HepG2 (cell line): ENCODE measurements around the gene COL9A3. TPM values are rescaled to one million over a fixed set of nuclear protein-coding genes. Genes with fewer than 3 reads are reported as not detected.

ENCODE experiments used
- ATAC-seq: fragments of 200-7000 bp; cut with Tn5 transposase; 3 replicates; pipeline ENCODE4 v1.9.1; 2020; ENCODE audit warnings: mild to moderate bottlenecking, moderate library complexity
- BruUV-seq: library from RNA; stranded (reverse); fragments of 400-500 nt; replicated peaks from 2 replicates; lab custom pipeline; 2021; lab: Mats Ljungman, UMichigan
- CTCF ChIA-PET: fragments of 300-600 bp; formaldehyde crosslinking; extraction: SDS; loops from one replicate; lab custom pipeline; 2021; ENCODE audit warnings: low total read pairs, inconsistent platforms, low intra/inter-chr PET ratio; lab: Yijun Ruan, JAX
- POLR2A ChIA-PET: fragments of 350-600 bp; sonication (Branson Sonifier 250); formaldehyde crosslinking; loops from one replicate; lab custom pipeline; 2020; ENCODE audit warnings: antibody characterized with exemption, inconsistent platforms; lab: Yijun Ruan, JAX
- DNase-seq: peaks from one replicate; pipeline ENCODE4 v3.0.0-alpha.2; 2015; ENCODE audit warnings: low spot score
- FAIRE-seq: peaks from 3 replicates; lab custom pipeline; 2011; peaks lifted over from hg19 to GRCh38; lab: Jason Lieb, UNC
- H2AFZ ChIP-seq: one replicate; pipeline ENCODE4 v1.6.1; 2011; ENCODE audit warnings: low read length, inconsistent platforms
- H3K27ac ChIP-seq: fragments of 300-600 bp; 3 replicates; pipeline ENCODE4 v1.8.0; 2011; ENCODE audit warnings: mixed run types, mild to moderate bottlenecking, mixed read lengths, low read length, inconsistent platforms; ENCODE audit not compliant: insufficient read depth; ENCODE audit errors: extremely low read length
- H3K27me3 ChIP-seq, 2 experiments: fragments of 200-600 bp in 1 of 2; 2 replicates in 1 of 2; 3 replicates in 1 of 2; pipeline versions ENCODE4 v1.6.0 to v1.8.0; 2011; ENCODE audit warnings: low read length in 2 of 2, mild to moderate bottlenecking in 2 of 2, moderate library complexity in 2 of 2, inconsistent platforms in 1 of 2; ENCODE audit not compliant: insufficient read depth in 2 of 2, control insufficient read depth in 1 of 2
- H3K36me3 ChIP-seq, 2 experiments: fragments of 200-600 bp in 1 of 2; replicated peaks in 1 of 2; 2 replicates in 1 of 2; 3 replicates in 1 of 2; pipeline versions ENCODE4 v1.5.1 to v1.8.0; 2011; ENCODE audit warnings: low read length in 2 of 2, inconsistent platforms in 1 of 2; ENCODE audit not compliant: insufficient read depth in 2 of 2, control insufficient read depth in 1 of 2
- H3K4me1 ChIP-seq: 2 replicates; pipeline ENCODE4 v1.5.1; 2012; ENCODE audit warnings: low read length, inconsistent platforms; ENCODE audit not compliant: insufficient read depth
- H3K4me2 ChIP-seq: 2 replicates; pipeline ENCODE4 v1.6.0; 2011; ENCODE audit warnings: low read depth, low read length, inconsistent platforms
- H3K4me3 ChIP-seq, 3 experiments: fragments of 200-600 bp in 1 of 3; sonication (generic), shearing (Covaris generic) in 1 of 3; replicated peaks in 1 of 3; 2 replicates each; pipeline ENCODE4 v1.5.1; 2011 to 2016; ENCODE audit warnings: low read length in 3 of 3, inconsistent platforms in 2 of 3, low read depth in 2 of 3, mild to moderate bottlenecking in 2 of 3, control low read depth in 1 of 3, mixed read lengths in 1 of 3; ENCODE audit not compliant: insufficient read depth in 1 of 3
- H3K79me2 ChIP-seq: one replicate; pipeline ENCODE4 v1.6.1; 2011; ENCODE audit warnings: low read length, inconsistent platforms; ENCODE audit not compliant: insufficient read depth
- H3K9ac ChIP-seq: 2 replicates; pipeline ENCODE4 v1.6.0; 2011; ENCODE audit warnings: mild to moderate bottlenecking, low read depth, low read length, inconsistent platforms; ENCODE audit not compliant: insufficient read depth
- H3K9me3 ChIP-seq: 2 replicates; pipeline ENCODE4 v1.5.1; 2012; ENCODE audit warnings: mild to moderate bottlenecking, low read length
- H4K20me1 ChIP-seq: 2 replicates; pipeline ENCODE4 v1.6.0; 2011; ENCODE audit warnings: inconsistent platforms, mild to moderate bottlenecking, low read length, moderate library complexity; ENCODE audit not compliant: insufficient read depth
- PLSCR1 ChIP-seq: sonication (generic); formaldehyde crosslinking; IDR thresholded peaks from 2 replicates; pipeline ENCODE4 v1.5.0; 2020; ENCODE audit warnings: missing genetic modification reagents, mild to moderate bottlenecking, borderline replicate concordance
- RBFOX2 ChIP-seq: fragments of 200-400 bp; formaldehyde crosslinking; IDR thresholded peaks from 2 replicates; pipeline ENCODE4 v1.6.1; 2017; ENCODE audit warnings: low read depth, mild to moderate bottlenecking, low read length
- REL ChIP-seq: sonication (generic); formaldehyde crosslinking; conservative IDR thresholded peaks from 2 replicates; pipeline ENCODE4 v1.8.0; 2022; ENCODE audit warnings: mild to moderate bottlenecking, missing genetic modification reagents, moderate library complexity
- SRY ChIP-seq: sonication (generic); formaldehyde crosslinking; IDR thresholded peaks from 2 replicates; pipeline ENCODE4 v1.8.0; 2022; ENCODE audit warnings: mild to moderate bottlenecking, missing genetic modification reagents
- TEAD2 ChIP-seq: sonication (generic); formaldehyde crosslinking; IDR thresholded peaks from 2 replicates; pipeline ENCODE4 v1.9.0; 2021; ENCODE audit warnings: missing genetic modification reagents
- ZFX ChIP-seq: sonication (generic); formaldehyde crosslinking; IDR thresholded peaks from 2 replicates; pipeline ENCODE4 v1.4.0; 2020; ENCODE audit warnings: mild to moderate bottlenecking, low read depth, missing genetic modification reagents, moderate library complexity
- ZNF678 ChIP-seq: sonication (generic); formaldehyde crosslinking; IDR thresholded peaks from 2 replicates; pipeline ENCODE4 v1.4.0; 2020; ENCODE audit warnings: mild to moderate bottlenecking, missing genetic modification reagents
- ZNF83 ChIP-seq: sonication (generic); formaldehyde crosslinking; IDR thresholded peaks from 2 replicates; pipeline ENCODE4 v1.4.0; 2020; ENCODE audit warnings: missing genetic modification reagents, mild to moderate bottlenecking, borderline replicate concordance
- WGBS: methylation state at CpG from one replicate; pipeline ENCODE4 v1.1.6; 2017; ENCODE audit warnings: low lambda C conversion rate; 5-methylcytosine and 5-hydroxymethylcytosine counted together
- in situ Hi-C: cut with HindIII; loops from 2 replicates; pipeline ENCODE4 v1.10.0; 2017; ENCODE audit warnings: low pct_unique_long_range_greater_than_20kb; ENCODE audit not compliant: extremely low pct_ligation_motif_present
- intact Hi-C: fragments of 100-400 bp; cut with micrococcal nuclease; formaldehyde crosslinking; loops from one replicate; pipeline ENCODE4 v1.10.0; 2022; ENCODE audit not compliant: unreplicated experiment
- polyA plus RNA-seq, 8 experiments: library from polyadenylated mRNA; depleted of rRNA in 3 of 8; stranded (reverse) in 7 of 8; unstranded in 1 of 8; fragments of >200 nt; fragmentation: Illumina TruSeq in 4 of 8; extraction: Trizol in 4 of 8; gene quantifications; 2 replicates each; pipeline versions ENCODE4 v1.2.1 to v1.2.3, GENCODE V29; 2011 to 2016; ENCODE audit warnings: low read depth in 4 of 8, missing spikeins in 1 of 8, mixed read lengths in 1 of 8; ENCODE audit not compliant: insufficient read depth in 1 of 8
- total RNA-seq, 5 experiments: library from RNA; depleted of rRNA; stranded (reverse); fragments of >200 nt; fragmentation: Illumina TruSeq; extraction: Trizol; gene quantifications; 2 replicates each; pipeline ENCODE4 v1.2.3, GENCODE V29; 2016; ENCODE audit warnings: low read depth in 1 of 5
- TF ChIP-seq, protein P1 (sequence below): sonication (generic); formaldehyde crosslinking; IDR thresholded peaks from 2 replicates; pipeline ENCODE4 v1.8.1; 2023; ENCODE audit warnings: mild to moderate bottlenecking, moderate library complexity, missing genetic modification reagents
- TF ChIP-seq, protein P2 (sequence below): sonication (generic); formaldehyde crosslinking; IDR thresholded peaks from 2 replicates; pipeline ENCODE4 v1.4.0; 2020; ENCODE audit warnings: missing genetic modification reagents, mild to moderate bottlenecking, borderline replicate concordance
- TF ChIP-seq, protein P3 (sequence below): conservative IDR thresholded peaks from 2 replicates; pipeline ENCODE4 v1.6.1; 2018; ENCODE audit warnings: missing genetic modification reagents

COL9A3 gene
- total and polyA plus RNA-seq, 2 of the 13 experiments (the other 11 are each of a cell fraction or from before 2014, with no cell fraction given), result 155 to 204 TPM

DNA sequence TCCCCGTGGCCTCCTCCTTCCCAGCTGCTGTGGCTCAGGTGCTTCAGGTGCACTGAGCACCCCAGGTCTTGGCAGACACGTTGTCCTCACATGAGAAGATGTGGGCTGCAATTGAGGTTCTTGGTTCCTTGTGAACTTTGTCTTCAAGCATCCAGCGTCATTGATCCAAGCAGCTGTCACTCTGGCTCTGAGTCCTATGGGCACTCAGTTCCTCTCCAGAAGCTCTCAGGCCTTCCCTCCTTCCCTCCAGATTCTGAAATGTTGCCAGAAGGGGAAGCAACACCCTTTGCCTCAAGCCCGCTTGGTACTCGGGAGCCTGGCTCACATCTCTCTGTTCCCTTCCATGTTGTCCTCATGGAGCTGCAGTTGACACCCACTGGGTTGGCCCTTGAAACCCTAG is 29.0 kb upstream of the COL9A3 start:
- Histone ChIP-seq H3K36me3 (no peaks in the 10 kb centered on the region), H3K4me2 (no peak overlapping the region), H3K27ac (no peak overlapping the region), H3K9me3 (no peaks in the 10 kb centered on the region), H3K4me3 (no peak overlapping the region), H3K4me1 (peaks cover 39% of the 10 kb centered on the region), H3K9ac (no peak overlapping the region), H3K27me3 (peaks cover 21 to 80% of the 10 kb centered on the region in 2 experiments), H2AFZ (no peak overlapping the region), H3K79me2 (no peaks in the 10 kb centered on the region), H4K20me1 (no peaks in the 10 kb centered on the region)
- in situ Hi-C loops (loop anchor here (25.0 kb wide), 1 partner anchor 276 kb away; no protein-coding TSS in a partner anchor), intact Hi-C loops (no loop called here)
- ATAC-seq (no peak), DNase-seq (no peak), FAIRE-seq (no peak)
- 35% methylated on average over 5 of the region's 5 CpGs for WGBS
- no TSS peak for BruUV-seq
- ChIA-PET CTCF (no interaction called here), POLR2A (no interaction called here)
- TF ChIP-seq SRY (no peak), PLSCR1 (CRISPR knock-in tag) (no peak), TEAD2 (CRISPR knock-in tag) (no peak), ZNF678 (CRISPR knock-in tag) (no peak), ZFX (no peak), REL (CRISPR knock-in tag) (no peak), ZNF83 (CRISPR knock-in tag) (no peak), RBFOX2 (no peak)
- TF ChIP-seq, protein P1, sequence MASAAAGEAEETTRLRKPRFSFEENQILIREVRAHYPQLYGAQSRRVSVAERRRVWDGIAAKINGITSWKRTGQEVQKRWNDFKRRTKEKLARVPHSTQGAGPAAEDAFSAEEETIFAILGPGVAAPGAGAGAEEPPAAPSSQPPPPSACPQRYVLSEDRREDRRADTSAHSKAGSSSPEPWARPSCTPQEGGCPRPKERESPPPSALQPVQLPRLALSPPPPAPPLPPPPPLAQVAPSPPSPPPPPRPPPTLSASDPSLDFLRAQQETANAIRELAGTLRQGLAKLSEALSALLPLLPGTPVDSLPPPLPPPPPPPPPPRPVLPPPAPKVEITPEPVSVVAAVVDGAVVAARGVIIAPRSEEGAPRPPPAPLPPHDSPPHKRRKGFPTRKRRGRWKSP (CRISPR knock-in tag), result no peak
- TF ChIP-seq, protein P2, sequence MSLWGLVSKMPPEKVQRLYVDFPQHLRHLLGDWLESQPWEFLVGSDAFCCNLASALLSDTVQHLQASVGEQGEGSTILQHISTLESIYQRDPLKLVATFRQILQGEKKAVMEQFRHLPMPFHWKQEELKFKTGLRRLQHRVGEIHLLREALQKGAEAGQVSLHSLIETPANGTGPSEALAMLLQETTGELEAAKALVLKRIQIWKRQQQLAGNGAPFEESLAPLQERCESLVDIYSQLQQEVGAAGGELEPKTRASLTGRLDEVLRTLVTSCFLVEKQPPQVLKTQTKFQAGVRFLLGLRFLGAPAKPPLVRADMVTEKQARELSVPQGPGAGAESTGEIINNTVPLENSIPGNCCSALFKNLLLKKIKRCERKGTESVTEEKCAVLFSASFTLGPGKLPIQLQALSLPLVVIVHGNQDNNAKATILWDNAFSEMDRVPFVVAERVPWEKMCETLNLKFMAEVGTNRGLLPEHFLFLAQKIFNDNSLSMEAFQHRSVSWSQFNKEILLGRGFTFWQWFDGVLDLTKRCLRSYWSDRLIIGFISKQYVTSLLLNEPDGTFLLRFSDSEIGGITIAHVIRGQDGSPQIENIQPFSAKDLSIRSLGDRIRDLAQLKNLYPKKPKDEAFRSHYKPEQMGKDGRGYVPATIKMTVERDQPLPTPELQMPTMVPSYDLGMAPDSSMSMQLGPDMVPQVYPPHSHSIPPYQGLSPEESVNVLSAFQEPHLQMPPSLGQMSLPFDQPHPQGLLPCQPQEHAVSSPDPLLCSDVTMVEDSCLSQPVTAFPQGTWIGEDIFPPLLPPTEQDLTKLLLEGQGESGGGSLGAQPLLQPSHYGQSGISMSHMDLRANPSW (CRISPR knock-in tag), result no peak
- TF ChIP-seq, protein P3, sequence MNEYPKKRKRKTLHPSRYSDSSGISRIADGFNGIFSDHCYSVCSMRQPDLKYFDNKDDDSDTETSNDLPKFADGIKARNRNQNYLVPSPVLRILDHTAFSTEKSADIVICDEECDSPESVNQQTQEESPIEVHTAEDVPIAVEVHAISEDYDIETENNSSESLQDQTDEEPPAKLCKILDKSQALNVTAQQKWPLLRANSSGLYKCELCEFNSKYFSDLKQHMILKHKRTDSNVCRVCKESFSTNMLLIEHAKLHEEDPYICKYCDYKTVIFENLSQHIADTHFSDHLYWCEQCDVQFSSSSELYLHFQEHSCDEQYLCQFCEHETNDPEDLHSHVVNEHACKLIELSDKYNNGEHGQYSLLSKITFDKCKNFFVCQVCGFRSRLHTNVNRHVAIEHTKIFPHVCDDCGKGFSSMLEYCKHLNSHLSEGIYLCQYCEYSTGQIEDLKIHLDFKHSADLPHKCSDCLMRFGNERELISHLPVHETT (CRISPR knock-in tag), result no peak
